A172 (cell line): ENCODE results near the gene TUBB4B. TPM values are rescaled to one million over a fixed set of nuclear protein-coding genes. Genes with fewer than 3 reads are reported as not detected.

Experiments used
- DNase-seq: peaks from one replicate; pipeline ENCODE4 v3.0.0-alpha.2; 2015; ENCODE audit warnings: low spot score
- total RNA-seq: library from RNA; depleted of rRNA; stranded (reverse); fragments of >200 nt; shearing (Covaris generic); gene quantifications from 2 replicates; pipeline ENCODE4 v1.2.3, GENCODE V29; 2014

Gene TUBB4B
- total RNA-seq, 1 experiment from 2014 or later: 717 TPM

DNA sequence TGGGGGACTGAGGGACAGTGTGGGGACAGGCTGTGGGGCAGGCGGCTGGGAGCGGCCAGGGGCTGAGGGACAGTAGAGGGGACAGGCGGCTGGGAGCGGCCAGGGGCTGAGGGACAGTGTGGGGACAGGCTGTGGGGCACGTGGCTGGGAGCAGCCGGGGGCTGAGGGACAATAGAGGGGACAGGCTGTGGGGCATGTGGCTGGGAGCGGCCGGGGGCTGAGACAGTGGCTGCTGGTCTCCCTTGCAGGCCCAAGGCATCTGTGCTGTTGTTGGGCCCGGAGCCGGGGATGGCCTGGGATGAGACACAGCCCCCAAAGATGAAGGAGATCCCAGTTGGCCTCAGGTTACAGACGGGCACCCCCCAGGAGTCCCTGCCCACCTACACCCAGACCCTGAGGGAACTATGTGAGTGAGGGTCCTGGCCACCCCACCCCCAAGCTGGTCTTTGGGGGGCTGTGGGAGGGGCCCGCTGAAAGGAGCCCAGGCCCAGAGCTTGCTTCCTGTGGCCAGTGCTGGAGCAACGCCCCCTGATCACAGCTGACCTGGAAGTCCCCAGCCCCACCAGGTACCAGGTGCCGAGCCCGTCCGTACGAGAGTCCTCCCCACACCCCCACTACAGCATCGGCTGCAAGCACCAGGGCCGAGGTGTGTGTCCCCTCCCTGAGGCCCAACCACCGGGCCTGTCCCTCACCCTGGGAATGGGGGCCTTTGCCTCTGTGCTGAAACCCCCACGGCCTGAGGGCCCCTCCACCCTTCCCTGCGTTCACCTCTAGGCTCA is 10.6 kb downstream of the TUBB4B start:
- no peak for DNase-seq

DNA sequence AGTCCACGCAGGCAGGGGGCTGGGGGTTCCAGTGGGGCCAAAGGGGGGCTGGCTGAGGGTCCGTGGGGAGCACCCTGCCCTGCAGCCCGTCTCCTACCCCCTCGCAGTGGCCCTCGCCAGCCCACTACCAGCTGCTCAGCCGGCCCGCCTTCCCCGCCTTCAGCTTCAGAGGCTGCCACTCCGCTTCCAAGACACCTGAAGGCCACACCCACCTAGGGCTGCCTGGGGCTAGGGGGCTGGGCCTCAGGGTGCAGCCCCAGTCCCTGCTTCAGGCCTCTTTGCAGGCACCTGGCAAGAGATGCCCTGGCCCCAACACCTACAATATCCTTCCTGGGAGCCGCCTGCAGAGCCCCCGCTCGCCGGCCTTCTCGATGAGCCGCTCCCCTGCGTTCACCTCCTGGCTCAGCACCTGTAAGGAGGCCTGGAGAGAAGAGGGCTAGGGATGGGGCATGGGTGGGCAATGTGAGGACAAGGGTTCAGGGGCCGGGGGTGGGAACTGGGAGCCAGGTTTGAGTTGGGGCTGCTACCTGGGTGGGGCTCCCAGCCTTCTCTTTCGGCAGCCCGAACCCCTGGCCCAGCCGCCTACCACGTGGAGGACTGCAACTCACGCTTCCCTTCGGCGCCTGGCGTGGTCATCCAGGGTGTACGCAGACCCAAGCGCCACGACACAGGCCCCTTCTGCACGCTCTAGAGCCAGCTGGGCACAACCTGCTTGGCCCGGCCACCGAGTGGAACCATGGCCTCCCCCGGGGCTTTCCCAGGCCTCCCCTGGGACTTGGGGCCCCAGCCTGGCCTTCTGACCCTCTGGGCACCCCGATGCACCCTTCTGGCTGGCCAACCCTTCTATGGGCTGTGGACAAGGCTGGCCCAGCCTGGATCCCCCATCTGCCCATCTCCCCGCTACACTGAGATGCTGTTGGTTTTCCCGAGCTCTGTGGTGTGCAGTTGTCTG is 11.7 kb downstream of the TUBB4B start:
- no peak for DNase-seq

DNA sequence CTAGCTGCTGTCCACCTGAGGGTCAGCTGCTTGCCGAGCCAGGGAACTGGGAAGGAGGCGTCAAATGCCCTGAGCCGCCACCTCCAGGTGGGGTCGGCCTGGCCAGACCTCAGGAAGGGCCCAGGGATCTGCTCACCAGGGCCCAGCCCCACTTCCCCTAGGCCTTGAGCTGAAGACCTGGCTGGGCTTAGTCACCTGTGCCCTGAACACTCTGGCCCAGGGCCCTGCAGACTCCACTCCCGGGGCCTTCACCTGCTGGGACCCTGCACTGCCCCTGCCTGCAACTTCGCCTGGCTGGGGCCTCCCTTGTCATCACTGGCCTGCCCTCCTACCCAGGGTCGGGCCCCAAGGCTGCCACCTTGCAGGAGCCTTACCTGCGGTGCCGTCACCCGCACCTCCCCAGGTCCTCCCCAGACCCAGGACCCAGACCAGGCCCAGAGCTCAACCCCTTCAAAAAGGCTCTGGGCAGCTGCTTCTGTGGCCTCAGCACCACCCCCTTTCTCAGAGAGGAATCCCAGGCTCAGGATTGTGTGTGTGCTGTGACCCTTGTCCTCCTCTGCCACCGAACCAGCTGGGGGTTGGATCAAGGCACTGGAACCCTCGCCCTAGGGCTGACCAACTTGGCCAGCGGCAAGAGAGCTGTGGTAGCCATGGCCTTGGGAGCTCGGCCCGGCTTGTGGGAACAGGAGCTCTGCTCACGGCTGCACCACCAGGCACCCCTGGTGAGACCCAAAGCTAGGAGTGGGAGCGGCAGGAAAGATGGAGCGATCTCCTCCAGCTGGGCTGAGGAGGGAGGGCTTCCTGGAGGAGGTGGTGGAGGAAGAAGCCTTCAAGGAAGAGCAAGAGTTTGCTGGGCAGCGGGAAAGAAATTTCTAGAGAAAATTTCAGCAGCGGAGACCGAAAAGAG is 12.9 kb downstream of the TUBB4B start:
- DNase-seq: peak; percentile 35

DNA sequence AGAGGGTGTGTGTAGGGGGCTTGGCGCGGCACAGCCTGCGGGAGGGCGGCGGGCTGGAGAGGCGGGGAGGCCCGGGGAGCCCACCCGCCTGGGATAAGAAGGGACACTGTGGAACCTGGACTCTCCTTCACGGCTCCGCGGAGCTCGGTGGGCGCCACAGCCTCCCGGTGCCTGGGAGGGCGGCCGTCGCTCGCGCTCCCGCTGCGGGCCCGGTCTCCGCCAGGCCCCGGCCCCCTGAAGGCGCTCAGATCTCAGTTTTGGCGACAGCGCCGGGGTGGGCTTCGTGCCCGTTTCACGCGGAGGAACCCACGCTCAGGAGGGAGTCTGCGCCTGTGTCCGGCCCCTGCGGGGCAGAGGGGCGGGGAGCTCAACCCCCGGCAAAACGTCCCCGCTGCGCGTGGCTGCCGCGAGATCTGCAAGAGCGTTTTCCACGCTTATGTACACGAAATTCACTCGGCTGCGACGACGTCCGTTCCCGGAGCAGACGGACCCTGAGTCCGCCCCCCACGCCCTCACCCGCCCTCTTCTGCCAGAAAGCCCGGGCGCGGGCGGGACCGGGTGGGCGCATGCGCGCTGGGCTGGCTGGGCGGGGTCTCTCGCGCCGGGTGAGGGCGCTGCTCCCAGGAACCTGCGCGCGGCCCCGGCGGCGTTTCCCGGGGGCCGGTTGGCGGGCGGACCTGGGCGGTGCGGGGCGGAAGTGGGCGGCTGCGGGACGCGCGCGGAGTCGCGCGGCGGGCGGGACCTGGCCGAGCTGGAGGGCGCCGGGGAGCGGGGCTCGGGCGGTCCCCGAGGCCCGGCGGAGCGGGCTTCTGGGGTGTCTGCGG is 13.7 kb downstream of the TUBB4B start, which contains the start of gene NELFB:
Gene NELFB (plus strand): TSS at position 704 of the 824 bp plus-strand sequence.
- DNase-seq: peak; percentile 84

DNA sequence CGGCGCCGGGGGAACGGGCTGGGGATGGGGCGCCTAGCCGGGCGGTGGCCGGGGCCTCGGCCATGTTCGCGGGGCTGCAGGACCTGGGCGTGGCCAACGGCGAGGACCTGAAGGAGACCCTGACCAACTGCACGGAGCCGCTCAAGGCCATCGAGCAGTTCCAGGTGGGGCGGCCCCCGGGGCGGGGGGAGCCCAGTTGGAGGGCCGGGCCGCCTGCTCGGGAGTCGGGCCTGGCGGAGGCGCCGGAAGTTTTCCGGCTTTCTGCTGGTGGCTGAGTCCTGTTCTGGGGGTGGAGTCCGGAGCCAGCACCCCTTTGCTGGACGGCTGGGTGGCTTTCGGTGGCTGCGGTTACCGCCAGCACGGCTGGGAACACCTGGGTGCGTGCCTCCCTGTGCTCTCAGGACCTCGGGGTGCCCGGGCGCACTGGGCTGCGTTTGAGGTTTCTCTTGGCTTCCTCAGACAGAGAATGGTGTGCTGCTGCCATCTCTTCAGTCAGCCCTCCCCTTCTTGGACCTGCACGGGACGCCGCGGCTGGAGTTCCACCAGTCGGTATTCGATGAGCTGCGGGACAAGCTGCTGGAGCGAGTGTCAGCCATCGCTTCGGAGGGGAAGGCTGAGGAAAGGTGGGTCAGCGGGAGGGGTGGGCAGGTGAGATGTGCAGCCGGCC is 14.5 kb downstream of the TUBB4B start:
- DNase-seq: peak; percentile 41

DNA sequence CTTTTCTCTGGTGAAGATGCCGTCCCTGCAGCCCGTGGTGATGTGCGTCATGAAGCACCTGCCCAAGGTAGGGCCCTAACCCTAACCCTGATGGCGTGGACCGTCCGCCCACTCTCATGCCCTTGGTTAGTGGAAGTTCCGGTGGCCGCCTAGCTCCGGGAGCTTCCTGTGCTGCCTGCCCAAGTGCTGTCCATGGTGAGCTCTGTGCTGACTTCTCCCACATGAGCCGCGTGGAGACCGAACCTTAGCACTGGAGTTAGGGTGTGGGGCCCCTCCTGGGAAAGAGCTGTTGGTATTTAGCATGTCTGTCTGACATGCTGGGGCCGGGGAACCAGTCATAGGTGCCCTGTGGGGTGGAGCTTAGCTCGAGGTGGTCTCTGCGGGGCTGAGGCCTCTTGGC is 15.3 kb downstream of the TUBB4B start:
- DNase-seq: no peak

DNA sequence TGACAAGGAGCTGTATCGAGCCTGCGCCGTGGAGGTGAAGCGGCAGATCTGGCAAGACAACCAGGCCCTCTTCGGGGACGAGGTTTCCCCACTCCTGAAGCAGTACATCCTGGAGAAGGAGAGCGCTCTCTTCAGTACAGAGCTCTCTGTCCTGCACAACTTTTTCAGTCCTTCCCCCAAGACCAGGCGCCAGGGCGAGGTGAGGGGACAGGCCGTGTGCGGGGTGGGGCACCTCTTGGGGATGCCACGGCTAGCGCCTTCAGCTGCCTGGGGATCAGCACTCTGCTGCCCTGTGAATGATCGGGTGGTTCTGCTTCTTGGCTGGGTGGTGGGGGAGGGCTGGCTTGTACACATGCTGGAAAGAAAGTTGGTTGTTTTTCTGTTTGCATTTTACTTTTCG is 15.8 kb downstream of the TUBB4B start:
- no peak for DNase-seq

DNA sequence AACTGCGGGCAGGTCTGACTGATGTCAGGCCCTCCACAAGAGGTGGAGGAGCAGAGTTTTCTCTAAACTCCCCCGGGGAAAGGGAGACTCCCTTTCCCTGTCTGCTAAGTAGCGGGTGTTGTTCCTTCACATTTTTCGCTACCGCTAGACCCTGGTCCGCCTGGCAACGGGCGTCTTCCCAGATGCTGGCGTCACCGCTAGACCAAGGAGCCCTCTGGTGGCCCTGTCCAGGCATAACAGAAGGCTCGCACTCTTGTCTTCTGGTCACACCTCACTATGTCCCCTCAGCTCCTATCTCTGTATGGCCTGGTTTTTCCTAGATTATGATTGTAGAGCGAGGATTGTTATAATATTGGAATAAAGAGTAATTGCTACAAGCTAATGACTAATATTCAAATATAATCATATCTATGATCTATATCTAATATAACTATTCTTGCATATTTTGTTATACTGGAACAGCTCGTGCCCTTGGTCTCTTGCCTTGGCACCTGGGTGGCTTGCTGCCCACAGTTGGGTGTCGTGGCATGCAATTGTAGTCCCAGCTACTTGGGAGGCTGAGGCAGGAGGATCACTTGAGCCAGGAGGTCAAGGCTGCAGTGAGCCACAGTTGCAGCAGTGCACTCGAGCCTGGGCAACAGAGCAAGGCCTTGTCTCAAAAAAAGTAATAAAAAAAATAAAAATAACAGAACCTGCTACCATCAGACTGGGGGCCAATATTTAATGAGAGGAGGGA is 21.3 kb downstream of the TUBB4B start:
- DNase-seq: peak; percentile 60

DNA sequence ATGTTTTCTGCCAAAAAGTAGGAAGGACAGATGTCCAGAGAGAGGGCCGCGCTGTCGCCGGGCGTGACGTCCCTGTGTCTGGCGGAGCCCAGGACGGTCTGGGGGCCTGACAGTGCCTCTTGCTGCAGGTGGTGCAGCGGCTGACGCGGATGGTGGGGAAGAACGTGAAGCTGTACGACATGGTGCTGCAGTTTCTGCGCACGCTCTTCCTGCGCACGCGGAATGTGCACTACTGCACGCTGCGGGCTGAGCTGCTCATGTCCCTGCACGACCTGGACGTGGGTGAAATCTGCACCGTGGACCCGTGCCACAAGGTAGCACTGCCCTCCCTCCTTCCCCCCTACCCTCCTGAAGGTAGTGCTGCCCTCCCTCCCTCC is 21.8 kb downstream of the TUBB4B start:
- DNase-seq: no peak

DNA sequence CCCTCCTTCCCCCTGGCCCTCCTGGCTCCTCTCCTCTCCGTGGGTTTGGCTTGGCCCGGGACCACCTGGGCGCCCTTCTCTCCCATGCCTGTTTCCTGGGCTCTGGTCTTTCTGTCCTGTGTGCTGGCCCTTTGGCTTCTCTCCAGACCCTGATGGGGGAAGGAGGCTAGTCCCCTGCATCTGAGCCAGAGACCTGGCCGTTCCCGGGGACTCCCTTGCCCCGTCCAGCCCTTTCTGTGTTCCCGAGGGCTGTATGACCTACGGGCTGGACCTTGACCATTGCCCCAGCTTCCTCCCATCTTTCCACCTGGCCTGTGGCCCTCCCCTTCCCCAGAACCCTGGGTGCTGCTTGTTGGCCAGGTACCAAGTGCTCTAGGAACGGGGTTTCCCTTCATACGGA is 22.4 kb downstream of the TUBB4B start:
- no peak for DNase-seq

DNA sequence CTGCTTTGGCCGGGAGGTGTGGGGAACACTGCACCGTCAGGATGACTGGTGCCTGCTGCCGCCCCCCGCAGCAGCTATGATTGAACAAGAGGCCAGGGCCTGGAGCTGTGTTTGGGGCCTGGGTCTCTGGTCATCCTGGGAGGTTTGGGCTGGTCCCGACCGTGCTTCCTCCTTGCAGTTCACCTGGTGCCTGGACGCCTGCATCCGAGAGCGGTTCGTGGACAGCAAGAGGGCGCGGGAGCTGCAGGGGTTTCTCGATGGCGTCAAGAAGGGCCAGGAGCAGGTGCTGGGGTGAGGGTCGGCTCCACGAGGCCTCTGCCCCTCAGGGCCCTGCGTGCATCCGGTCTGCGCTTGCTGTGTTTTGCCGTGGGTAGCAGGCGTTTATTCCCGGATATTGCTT is 23.0 kb downstream of the TUBB4B start:
- DNase-seq: no peak

DNA sequence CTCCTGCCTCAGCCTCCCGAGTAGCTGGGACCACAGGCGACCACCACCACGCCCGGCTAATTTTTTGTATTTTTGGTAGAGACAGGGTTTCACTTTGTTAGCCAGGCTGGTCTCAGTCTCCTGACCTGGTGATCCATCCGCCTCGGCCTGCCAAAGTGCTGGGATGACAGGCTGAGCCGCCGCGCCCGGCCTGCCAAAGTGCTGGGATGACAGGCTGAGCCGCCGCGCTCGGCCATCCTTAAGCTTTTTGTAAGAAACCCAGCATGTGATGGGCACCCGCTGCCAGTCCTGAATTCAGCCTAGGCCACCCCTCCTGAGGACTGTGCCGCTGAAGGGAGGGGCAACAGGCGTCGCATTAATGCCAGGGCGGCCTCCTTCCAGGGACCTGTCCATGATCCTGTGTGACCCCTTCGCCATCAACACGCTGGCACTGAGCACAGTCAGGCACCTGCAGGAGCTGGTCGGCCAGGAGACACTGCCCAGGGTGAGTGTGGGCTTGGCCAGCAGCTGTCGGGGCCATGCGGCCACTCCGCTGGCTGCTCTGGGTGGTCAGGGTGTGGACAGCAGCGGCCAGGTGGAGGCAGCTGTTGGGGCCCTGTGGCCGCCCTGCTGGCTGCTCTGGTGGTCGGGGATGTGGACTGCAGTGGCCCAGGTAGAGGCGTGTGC is 24.5 kb downstream of the TUBB4B start:
- DNase-seq: no peak

DNA sequence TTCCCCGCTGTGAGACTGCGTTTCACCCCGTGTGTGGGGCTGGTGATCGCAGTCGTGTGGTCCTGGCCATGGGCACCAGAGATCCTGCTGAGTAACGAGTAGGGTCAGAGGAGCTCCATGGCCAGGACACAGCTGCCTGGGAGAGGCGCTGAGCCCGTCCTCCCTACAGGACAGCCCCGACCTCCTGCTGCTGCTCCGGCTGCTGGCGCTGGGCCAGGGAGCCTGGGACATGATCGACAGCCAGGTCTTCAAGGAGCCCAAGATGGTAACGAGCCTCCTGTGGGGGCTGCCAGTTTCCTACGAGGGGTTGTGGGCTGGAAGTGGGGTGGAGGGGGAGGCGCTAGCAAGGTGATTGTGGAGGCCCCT is 25.1 kb downstream of the TUBB4B start:
- DNase-seq: no peak

DNA sequence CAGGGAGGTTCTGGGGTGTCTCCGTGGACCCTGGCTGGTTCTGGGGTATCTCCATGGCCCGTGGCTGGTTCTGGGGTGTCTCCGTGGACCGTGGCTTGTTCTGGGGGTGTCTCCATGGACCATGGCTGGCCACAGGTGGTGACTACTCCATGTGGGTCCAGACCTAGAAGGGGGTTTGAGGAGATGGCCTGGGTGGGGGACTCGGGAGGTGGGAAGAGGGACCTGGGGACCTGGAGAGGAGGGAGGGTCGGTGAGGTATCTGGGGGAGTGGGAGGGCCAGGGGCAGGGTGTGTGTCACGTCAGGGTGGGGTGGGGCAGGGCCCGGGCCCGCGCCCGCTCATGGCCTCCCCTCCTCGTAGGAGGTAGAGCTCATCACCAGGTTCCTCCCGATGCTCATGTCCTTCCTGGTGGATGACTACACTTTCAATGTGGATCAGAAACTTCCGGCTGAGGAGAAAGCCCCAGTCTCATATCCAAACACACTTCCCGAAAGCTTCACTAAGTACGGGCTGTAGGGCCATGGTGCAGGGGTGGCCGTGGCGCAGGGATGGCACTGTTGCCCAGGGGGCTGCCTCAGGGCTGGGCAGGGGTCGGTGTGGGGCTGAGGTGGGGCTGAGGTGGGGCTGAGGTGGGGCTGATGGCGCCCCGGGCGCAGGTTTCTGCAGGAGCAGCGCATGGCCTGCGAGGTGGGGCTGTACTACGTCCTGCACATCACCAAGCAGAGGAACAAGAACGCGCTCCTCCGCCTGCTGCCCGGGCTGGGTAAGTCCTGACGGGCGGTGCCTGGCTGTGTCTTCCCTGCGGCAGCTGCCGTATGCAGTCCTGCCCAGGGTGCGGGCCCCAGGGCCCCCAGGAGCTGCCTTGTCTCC is 25.7 kb downstream of the TUBB4B start:
- DNase-seq: no peak

DNA sequence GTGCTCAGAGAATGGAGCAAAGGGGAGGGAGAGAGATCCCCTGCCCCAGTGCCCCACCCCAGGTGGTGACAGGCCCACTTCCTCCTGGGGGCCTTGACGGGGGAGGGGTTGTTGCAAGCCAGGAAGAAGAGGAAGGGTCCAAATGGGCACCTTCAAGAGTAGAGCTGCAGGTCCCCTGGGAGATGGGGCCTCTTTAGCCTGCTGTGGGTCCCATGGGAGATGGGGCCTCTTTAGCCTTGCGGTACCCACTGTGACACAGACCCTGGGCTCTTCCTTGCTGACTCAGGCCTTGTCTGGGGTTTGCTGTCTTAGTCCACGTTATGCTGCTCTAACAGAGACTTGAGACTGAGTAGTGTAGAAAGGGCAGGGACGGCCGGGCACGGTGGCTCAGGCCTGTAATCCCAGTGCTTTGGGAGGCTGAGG is 26.9 kb downstream of the TUBB4B start:
- no peak for DNase-seq

DNA sequence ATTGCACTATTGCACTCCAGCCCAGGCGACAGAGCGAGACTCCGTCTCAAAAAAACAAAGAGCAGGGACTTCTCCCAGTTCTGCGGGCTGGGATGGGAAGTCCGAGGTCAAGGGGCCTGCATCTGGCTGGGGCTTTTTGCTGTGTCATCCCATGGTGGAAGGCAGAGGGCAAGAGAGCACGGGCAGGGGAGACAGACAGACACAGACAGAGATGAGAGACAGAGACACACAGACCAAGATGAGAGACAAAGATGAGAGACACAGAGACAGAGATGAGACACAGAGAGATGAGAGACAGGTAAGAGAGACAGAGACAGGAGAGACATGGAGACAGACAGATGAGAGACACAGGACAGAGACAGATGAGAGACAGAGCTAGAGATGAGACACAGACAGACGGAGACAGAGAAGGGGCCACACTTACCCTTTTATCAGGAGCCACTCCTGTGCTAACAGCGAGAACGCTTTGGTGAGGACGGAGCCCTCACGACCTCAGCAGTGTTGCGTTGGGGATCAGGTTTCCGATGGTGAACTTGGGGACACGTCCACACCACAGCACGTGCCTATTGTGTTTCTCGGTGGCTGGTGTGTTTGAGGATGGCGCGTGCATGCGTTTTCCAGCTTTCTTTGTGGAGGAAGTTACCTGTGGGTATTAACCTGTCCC is 27.6 kb downstream of the TUBB4B start:
- DNase-seq: no peak

DNA sequence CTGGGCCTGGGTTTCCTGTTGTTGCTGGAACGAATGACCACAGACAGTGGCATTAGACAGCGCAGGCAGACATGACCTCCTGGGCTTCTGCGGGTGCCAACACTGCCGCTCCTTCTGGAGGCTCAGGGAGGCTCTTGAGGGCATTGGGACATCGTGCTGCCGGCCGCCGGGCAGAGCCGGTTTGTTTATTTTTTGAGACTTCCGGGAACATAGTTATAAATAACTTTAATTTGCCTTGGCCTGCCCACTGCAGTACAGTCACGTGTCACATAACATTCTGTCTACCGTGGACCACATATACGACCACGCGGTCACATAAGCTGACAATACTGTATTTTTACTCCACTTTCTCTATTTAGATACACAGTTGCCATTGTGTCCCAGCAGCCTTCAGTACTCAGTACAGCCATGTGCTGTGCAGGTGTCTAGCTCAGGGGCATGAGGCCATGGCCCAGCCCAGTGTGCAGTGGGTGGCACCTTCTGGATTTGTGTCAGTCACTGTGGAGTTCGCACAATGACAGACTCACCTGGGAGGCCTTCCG is 28.2 kb downstream of the TUBB4B start:
- peak; percentile 83 for DNase-seq
